DOHH2 (cell line): ENCODE results near the gene FNDC10.
"Not testable (repeated sequence)": the region's sequence is repeated elsewhere in the genome, so short reads cannot be mapped to it uniquely, and the experiment has no call there.

ENCODE experiments used
- CTCF ChIP-seq: fragments of 200-600 bp; sonication (generic); IDR thresholded peaks from one replicate; pipeline ENCODE4 v1.5.1; 2014; ENCODE audit warnings: antibody characterized with exemption, mild to moderate bottlenecking, low read depth, low read length; ENCODE audit not compliant: poor library complexity, severe bottlenecking
- EZH2phosphoT487 ChIP-seq: fragments of 200-600 bp; sonication (generic); IDR thresholded peaks from 2 replicates; pipeline ENCODE4 v1.6.1; 2017; ENCODE audit warnings: borderline replicate concordance, mild to moderate bottlenecking, antibody characterized with exemption, low read length, moderate library complexity, mixed read lengths

GRCh38 chr1:1557688-1558087 lies 42.2 kb downstream of the FNDC10 start:
- not testable (repeated sequence) for TF ChIP-seq CTCF, EZH2phosphoT487
